Adrenal gland (tissue), 12 donors: Measurements from ENCODE around the gene TBC1D10A. TPM values are rescaled to one million over a fixed set of nuclear protein-coding genes. Genes with fewer than 3 reads are reported as not detected.
A peak's percentile ranks its signal among the peaks of the same experiment; 100 is the strongest.

ENCODE experiments used
- DNase-seq, 7 donors: peaks; one replicate each; pipeline ENCODE4 v3.0.0-alpha.2; 2019 to 2020
- H3K27ac ChIP-seq, 5 donors: fragments of 200-600 bp; sonication (generic) in 4 of 5; 1 replicate in 3 of 5; 2 replicates in 2 of 5; pipeline versions ENCODE4 v1.5.1 to v1.8.0; 2016 to 2020; ENCODE audit warnings: mild to moderate bottlenecking in 1 of 5
- H3K27me3 ChIP-seq: fragments of 200-600 bp; 2 replicates; pipeline ENCODE4 v1.8.0; 2021
- H3K36me3 ChIP-seq, 2 donors: fragments of 200-600 bp; replicated peaks in 1 of 2; 1 replicate in 1 of 2; 2 replicates in 1 of 2; pipeline versions ENCODE4 v1.5.1 to v1.8.0; 2018 to 2022
- H3K4me1 ChIP-seq, 2 donors: fragments of 200-600 bp; replicated peaks in 1 of 2; 1 replicate in 1 of 2; 2 replicates in 1 of 2; pipeline versions ENCODE4 v1.5.1 to v1.8.0; 2018 to 2021
- H3K4me3 ChIP-seq, 4 donors: fragments of 200-600 bp; sonication (generic) in 3 of 4; one replicate each; pipeline ENCODE4 v1.5.1; 2016 to 2018
- H3K9me3 ChIP-seq, 3 donors: fragments of 200-600 bp; sonication (generic) in 1 of 3; replicated peaks in 1 of 3; 1 replicate in 2 of 3; 2 replicates in 1 of 3; pipeline versions ENCODE4 v1.5.1 to v1.8.0; 2016 to 2021
- CTCF ChIP-seq, 6 experiments: fragments of 450-650 bp in 4 of 6; fragments of 200-600 bp in 2 of 6; sonication (generic) in 1 of 6; IDR thresholded peaks; 1 replicate in 5 of 6; 2 replicates in 1 of 6; pipeline versions ENCODE4 v1.5.1 to v1.8.0; 2016 to 2021; ENCODE audit warnings: antibody characterized with exemption in 6 of 6, mild to moderate bottlenecking in 2 of 6, moderate library complexity in 1 of 6
- POLR2A ChIP-seq, 2 donors: fragments of 450-650 bp; IDR thresholded peaks; one replicate each; pipeline ENCODE4 v1.6.1; 2017; ENCODE audit warnings: antibody characterized with exemption in 2 of 2, mild to moderate bottlenecking in 2 of 2, moderate library complexity in 1 of 2
- WGBS, 4 donors: extraction: QIAGEN DNeasy Blood & Tissue Kit in 2 of 4; methylation state at CpG; one replicate each; pipeline versions ENCODE4 v1.1.5 to v1.1.7; 2013 to 2017; 5-methylcytosine and 5-hydroxymethylcytosine counted together
- intact Hi-C, 2 donors: fragments of 100-400 bp; cut with DNase I; formaldehyde crosslinking; loops; one replicate each; pipeline versions ENCODE4 v1.14.1 to v1.15.0; 2022 to 2023
- polyA plus RNA-seq, 3 donors: library from polyadenylated mRNA; stranded (reverse); fragments of 200-250 nt in 2 of 3; fragments of 350-450 nt in 1 of 3; fragmentation: Illumina TruSeq in 1 of 3; extraction: RNeasy Lipid Tissue Mini Kit (QIAGEN cat#74804) in 1 of 3; gene quantifications; one replicate each; pipeline ENCODE4 v1.2.3, GENCODE V29; 2013 to 2014
- total RNA-seq, 9 donors: library from RNA; depleted of rRNA in 4 of 9; stranded (reverse); fragments of >200 nt in 4 of 9; fragments of 120-200 nt in 1 of 9; fragmentation: NEBNext Ultra II Directional in 1 of 9; extraction: Animal tissue kit (Norgen Biotek cat#: 25700) in 1 of 9; gene quantifications; one replicate each; pipeline versions ENCODE4 v1.1.0 to v1.2.4, GENCODE V29; 2013 to 2023
- donor health status: healthy with polysubstance abuse.
- donor health status: Bipolar disorder and iron deficiency.
- donor health status: DM: yes; HTN: yes; CAD: no.
- donor health status: DM: no; HTN: no; CAD: no.
- donor health status: DM: no; HTN: no; CAD: no.
- donor health status: DM: yes; HTN: yes; CAD: no.

The TBC1D10A gene
- total and polyA plus RNA-seq, 12 donors = 11.7 to 55.0 (median 29.6) TPM

- no peaks in the 10 kb centered on the region for H3K27me3 ChIP-seq
- H3K4me3 ChIP-seq = no peak overlapping the region
- peaks cover 0 to 29% of the 10 kb centered on the region in 2 donors for H3K36me3 ChIP-seq
- peaks cover 24 to 48% of the 10 kb centered on the region in 2 donors for H3K4me1 ChIP-seq
- no peak overlapping the region for H3K27ac ChIP-seq
- intact Hi-C loops = no loop called here
- TF ChIP-seq POLR2A (IDR thresholded peaks at IDR 0.05) (no peak), CTCF (IDR thresholded peaks at IDR 0.05) (no peak)
- WGBS, 4 donors = 40 to 46% (median 44%) methylated on average over 5 of the region's 5 CpGs
- peak in 5 of 7 donors; percentile 40 to 60 (median 51) for DNase-seq
- no peaks in the 10 kb centered on the region for H3K9me3 ChIP-seq
Observed at GRCh38 chr22:30354644-30355043, 27.9 kb upstream of the TBC1D10A start.

DNA sequence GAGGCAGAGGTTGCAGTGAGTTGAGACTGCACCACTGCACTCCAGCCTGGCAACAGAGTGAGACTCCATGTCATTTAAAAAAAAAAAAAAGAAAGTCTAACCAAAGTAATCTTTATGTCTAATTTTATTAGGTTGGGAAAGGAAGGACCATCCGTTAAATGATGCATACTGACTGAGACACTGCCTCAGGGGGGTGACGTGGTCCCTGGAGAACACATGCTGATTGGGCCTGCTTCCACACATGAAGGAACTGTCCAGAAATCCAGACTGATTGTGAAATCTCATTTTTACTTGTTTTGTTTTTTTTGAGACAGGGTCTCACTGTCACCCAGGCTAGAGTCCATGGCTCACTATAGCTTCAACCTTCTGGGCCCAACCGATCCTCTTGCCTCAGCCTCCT lies 24.5 kb upstream of the TBC1D10A start:
- H3K36me3 ChIP-seq = peaks cover 0 to 63% of the 10 kb centered on the region in 2 donors
- 85 to 95% (median 93%) methylated on average over 3 of the region's 3 CpGs for WGBS, 4 donors
- H3K27ac ChIP-seq = no peak overlapping the region

GRCh38 chr22:30348809-30349208 lies 22.1 kb upstream of the TBC1D10A start:
- TF ChIP-seq POLR2A (IDR thresholded peaks at IDR 0.05) = no peak
- no peak for TF ChIP-seq CTCF (IDR thresholded peaks at IDR 0.05)
- Histone ChIP-seq H3K4me1 (peaks cover 2 to 17% of the 10 kb centered on the region in 2 donors), H3K27ac (no peak overlapping the region), H3K36me3 (peaks cover 0 to 87% of the 10 kb centered on the region in 2 donors), H3K9me3 (no peaks in the 10 kb centered on the region), H3K27me3 (no peaks in the 10 kb centered on the region), H3K4me3 (no peak overlapping the region)
- DNase-seq = no peak
- WGBS, 4 donors = 77 to 86% (median 82%) methylated on average over 4 of the region's 4 CpGs
- intact Hi-C loops = no loop called here

More for the DNA sequence above, 24.5 kb upstream of the TBC1D10A start:
- TF ChIP-seq CTCF (IDR thresholded peaks at IDR 0.05) (no peak), POLR2A (IDR thresholded peaks at IDR 0.05) (no peak)
- Histone ChIP-seq H3K9me3 (no peaks in the 10 kb centered on the region), H3K27me3 (no peaks in the 10 kb centered on the region), H3K4me1 (peaks cover 24 to 40% of the 10 kb centered on the region in 2 donors), H3K4me3 (no peak overlapping the region)
- intact Hi-C loops = no loop called here
- no peak for DNase-seq

DNA sequence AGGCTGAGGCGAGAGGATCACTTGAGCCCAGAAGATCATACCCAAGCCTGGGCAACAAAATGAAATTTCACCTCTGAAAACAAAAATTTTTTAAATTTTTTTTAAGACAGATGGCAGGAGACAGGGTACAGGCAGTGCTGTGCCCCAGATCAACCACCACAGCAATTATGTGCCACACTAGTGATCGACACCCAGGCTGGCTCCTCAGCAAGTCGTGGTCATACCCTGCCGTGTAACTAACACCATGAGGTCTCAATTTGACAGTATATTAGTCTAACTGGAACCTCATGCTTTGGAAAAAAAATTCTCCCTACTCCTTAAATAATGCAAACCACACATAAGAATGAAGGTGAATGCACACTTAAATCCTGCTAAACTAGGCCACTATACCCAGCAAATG lies 21.7 kb upstream of the TBC1D10A start:
- Histone ChIP-seq H3K9me3 (no peaks in the 10 kb centered on the region), H3K36me3 (peaks cover 0 to 91% of the 10 kb centered on the region in 2 donors), H3K27me3 (no peaks in the 10 kb centered on the region), H3K4me1 (peaks cover 0 to 13% of the 10 kb centered on the region in 2 donors), H3K4me3 (no peak overlapping the region), H3K27ac (no peak overlapping the region)
- no peak for DNase-seq
- 91 to 98% (median 93%) methylated on average over 4 of the region's 4 CpGs for WGBS, 4 donors
- TF ChIP-seq POLR2A (IDR thresholded peaks at IDR 0.05) (no peak), CTCF (IDR thresholded peaks at IDR 0.05) (no peak)
- intact Hi-C loops = no loop called here
